HCT116 (cell line): ENCODE measurements around the gene FOSB.

ENCODE experiments used
- ATF3 ChIP-seq: IDR thresholded peaks from 2 replicates; pipeline ENCODE4 v1.6.1; 2012
- CBX3 ChIP-seq: IDR thresholded peaks from 2 replicates; pipeline ENCODE4 v1.6.1; 2012; ENCODE audit warnings: low read depth
- CTCF ChIP-seq, 3 experiments: fragments of 200-600 bp in 1 of 3; sonication (generic) in 1 of 3; IDR thresholded peaks in 2 of 3; conservative IDR thresholded peaks in 1 of 3; 2 replicates each; pipeline ENCODE4 v1.5.1; 2012 to 2017; ENCODE audit warnings: low read depth in 2 of 3, low read length in 2 of 3, antibody characterized with exemption in 1 of 3, borderline replicate concordance in 1 of 3, control low read depth in 1 of 3, mild to moderate bottlenecking in 1 of 3, mixed read lengths in 1 of 3, mixed run types in 1 of 3, moderate library complexity in 1 of 3; ENCODE audit not compliant: insufficient read depth in 1 of 3
- EZH2 ChIP-seq: fragments of 200-600 bp; sonication (generic); IDR thresholded peaks from 2 replicates; pipeline ENCODE4 v1.6.1; 2017; ENCODE audit warnings: antibody characterized with exemption, mixed run types
- POLR2A ChIP-seq: IDR thresholded peaks from 2 replicates; pipeline ENCODE4 v1.7.0; 2011; ENCODE audit warnings: borderline replicate concordance; ENCODE audit not compliant: insufficient read depth, insufficient read length; ENCODE audit errors: extremely low read depth
- POLR2AphosphoS5 ChIP-seq: IDR thresholded peaks from 2 replicates; pipeline ENCODE4 v1.6.1; 2011; ENCODE audit warnings: mild to moderate bottlenecking, low read depth, low read length, moderate library complexity
- RAD21 ChIP-seq: IDR thresholded peaks from 2 replicates; pipeline ENCODE4 v1.6.1; 2012; ENCODE audit warnings: low read depth, mild to moderate bottlenecking
- SIN3A ChIP-seq: IDR thresholded peaks from 2 replicates; pipeline ENCODE4 v1.6.1; 2012; ENCODE audit warnings: low read depth
- SP1 ChIP-seq: IDR thresholded peaks from 2 replicates; pipeline ENCODE4 v1.6.1; 2012; ENCODE audit warnings: low read depth
- YY1 ChIP-seq: IDR thresholded peaks from 2 replicates; pipeline ENCODE4 v1.6.1; 2011; ENCODE audit warnings: low read length, low read depth, moderate library complexity, mild to moderate bottlenecking; ENCODE audit not compliant: insufficient replicate concordance; ENCODE audit errors: extremely low read depth
- ZNF274 ChIP-seq: fragments of 200-500 bp; sonication (Bioruptor generic); IDR thresholded peaks from 2 replicates; pipeline ENCODE4 v1.6.1; 2014; ENCODE audit warnings: mild to moderate bottlenecking, low read depth, low read length, inconsistent platforms

- no peak for TF ChIP-seq EZH2
- TF ChIP-seq CTCF (IDR thresholded peaks at IDR 0.05 in 2 of 3, conservative IDR thresholded peaks at IDR 0.05 in 1 of 3; ENCODE audit: borderline replicate concordance in 1 of 3, insufficient read depth in 1 of 3, low read depth in 2 of 3, low read length in 2 of 3) = no peak
- no peak for TF ChIP-seq YY1
- TF ChIP-seq POLR2AphosphoS5 = no peak
- no peak for TF ChIP-seq ZNF274
- TF ChIP-seq POLR2A = no peak
- TF ChIP-seq SP1 = no peak
- TF ChIP-seq SIN3A = no peak
- no peak for TF ChIP-seq ATF3
- TF ChIP-seq RAD21 = no peak
- TF ChIP-seq CBX3 = no peak
These were observed 49.0 kb upstream of the FOSB start for GRCh38 chr19:45418802-45419201.
